GDM1 (cell line): Measurements from ENCODE around the gene SEC11C.

Experiments used
- DNase-seq: peaks from one replicate; lab custom pipeline; 2025; lab: John Stamatoyannopoulos, UW

The SEC11C gene

DNA sequence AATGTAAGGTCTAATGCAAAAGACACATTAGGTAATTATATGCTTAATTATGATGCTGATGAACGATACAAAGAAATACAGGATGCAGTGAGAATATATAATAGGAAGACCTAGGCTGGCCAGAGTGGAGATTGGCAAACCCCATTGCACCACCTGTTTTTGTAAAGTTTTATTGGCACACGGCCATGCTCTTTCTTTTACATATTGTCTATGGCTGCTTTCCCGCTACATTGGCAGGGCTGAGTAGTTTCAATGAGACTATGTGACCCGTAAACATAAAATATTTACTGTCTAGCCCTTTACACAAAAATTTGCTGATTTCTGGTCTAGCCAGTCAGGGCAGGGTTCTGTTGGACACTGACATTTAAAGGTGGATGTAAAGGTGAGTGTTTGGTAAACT, 5.4 kb downstream of the SEC11C start:
- no peak for DNase-seq

DNA sequence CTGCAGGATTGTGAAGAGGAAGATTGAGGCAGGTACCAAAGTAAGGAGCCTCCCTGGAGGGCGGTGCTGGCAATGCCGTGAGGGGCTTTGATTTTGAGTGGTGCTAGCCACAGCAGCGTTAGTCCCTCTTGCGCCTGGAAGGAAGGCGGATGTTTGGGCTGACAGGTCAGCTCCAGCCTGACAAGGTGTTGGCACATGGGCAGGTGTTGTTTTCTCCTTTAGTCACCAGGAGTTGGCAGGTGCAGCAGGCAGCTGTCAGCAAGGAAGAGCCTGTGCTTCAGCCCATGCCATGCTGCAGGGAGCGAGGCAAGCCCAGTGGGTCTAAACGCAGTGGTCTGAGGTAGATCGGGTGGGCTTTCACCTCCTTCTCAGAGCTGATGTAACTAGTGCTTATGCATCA, 8.5 kb downstream of the SEC11C start:
- no peak for DNase-seq

DNA sequence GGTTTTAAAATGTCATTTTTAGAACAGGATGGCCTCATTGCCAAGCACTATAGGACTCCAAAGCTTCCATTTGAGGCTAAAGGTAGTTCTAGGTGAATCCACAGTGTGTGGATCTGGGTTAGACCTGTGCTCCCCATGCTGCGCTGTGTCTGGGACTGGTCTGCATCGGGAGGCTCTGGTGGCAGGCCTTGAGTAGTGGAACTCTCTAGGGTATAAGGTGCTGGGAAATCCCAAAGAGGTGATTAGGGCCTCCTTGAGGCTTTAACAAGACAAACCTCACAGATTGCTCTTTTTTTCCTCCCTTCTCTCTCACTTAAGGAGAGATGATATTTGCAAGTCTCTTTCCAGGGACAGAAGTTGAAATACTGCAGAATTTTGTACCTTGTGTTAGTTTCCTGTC, 9.3 kb downstream of the SEC11C start:
- DNase-seq = no peak

DNA sequence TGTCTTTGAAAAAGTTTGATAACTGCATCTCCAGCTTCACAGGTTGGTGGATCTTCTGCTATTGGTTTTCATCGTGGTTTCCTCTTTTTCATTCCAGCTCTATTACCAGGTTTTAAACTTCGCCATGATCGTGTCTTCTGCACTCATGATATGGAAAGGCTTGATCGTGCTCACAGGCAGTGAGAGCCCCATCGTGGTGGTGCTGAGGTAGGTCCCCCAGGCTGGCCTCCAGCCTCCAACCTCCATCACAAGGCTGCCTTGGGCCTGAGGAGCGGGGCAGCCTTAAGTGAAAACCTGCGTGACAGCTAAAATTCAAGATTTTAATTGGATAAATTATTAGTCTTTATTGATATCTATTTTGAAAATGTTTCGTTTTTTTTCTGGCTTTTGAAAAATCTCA, 9.7 kb downstream of the SEC11C start:
- no peak for DNase-seq

DNA sequence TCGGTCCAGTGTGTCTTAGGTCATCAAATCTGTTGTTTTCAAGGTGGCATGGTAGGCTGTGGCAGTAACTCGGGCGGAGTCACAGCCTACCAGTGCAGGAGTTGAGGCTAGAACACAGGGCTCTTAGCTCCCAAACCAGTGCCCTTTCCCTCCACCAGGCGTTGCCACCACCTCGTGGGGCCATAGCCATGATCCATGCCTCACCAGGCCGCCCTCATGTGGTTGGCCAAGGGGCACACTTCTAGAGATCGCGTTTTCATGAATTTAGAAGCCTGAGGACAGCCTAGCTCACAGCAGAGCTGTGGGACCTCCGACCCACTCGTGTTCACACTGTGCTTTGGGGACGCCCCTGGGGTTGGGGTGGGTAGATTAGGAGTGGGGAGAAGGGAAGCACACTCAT, 10.6 kb downstream of the SEC11C start:
- DNase-seq = no peak

DNA sequence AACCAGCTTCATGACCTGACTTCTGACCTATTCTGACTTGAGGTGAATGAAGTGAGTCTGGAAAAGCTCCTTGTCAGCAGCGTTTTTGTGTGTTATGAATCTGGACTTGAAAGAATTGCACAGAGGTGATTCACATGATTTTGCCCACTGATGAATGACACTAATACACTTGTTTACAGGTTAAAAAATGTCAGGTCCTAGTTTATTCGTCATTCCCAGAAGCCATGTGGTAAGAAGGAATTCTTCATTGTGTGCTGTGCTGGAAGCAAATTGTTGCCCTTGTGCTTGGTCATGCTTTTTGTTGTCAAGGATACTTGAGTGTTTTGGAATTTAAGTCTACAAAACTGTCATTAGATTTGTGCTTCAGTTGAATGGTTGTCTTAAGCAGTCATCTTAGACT, 15.5 kb downstream of the SEC11C start:
- no peak for DNase-seq

DNA sequence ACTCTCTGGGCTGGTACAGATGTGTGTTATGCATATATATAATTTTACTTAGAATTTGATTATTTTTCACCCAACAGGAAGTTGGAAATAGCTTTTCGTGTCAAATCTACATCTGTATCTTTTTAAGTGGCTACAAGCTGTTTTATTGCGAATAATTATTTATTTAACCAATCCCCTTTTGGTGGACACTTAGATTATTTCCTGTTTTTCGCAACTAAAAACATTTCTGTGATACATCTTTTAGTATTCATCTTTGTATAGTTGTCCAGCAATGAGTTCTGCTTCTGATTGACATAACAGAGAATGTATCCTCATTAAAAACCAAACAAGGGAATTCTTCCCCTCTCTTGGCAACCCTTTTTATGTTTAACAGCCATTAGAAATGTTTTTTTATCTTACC, 16.6 kb downstream of the SEC11C start:
- DNase-seq = no peak

DNA sequence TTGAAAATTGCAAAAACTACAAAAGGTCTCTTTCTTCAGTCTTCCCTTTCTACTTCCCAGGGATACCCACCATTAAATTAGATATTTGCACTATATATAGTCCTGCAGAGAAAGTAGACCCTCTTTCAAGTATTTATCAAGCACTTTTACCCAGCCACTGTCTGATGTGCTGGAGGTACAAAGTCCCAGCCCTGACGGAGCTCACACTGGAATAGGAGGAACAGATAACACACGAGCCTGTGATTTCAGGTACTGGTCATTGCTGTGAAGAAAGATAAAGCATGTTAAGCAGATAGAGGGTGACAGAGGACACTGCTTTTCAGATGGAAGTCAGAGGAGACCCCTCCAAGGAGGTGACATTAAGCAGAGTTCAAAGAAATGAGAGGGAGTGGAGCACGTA, 19.6 kb downstream of the SEC11C start:
- no peak for DNase-seq

DNA sequence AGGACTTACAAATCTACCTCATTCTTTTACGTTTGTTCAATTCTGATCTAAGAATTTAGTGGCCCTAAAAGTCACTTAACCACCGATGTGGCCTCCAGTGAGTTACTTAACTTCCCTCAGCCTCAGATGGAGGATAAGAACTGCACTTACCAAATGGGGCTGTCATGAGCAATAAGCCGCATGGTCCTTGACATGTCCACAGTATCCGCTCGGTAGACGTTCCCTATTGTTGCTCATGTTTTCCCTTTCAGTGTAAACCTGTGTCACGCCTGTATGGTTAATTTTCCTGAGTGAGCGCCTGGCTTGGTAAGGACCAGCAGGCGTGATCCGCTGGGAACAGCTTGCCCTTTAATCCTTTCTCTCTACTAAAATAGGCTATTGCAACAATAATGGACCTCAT, 20.3 kb downstream of the SEC11C start:
- DNase-seq = no peak

DNA sequence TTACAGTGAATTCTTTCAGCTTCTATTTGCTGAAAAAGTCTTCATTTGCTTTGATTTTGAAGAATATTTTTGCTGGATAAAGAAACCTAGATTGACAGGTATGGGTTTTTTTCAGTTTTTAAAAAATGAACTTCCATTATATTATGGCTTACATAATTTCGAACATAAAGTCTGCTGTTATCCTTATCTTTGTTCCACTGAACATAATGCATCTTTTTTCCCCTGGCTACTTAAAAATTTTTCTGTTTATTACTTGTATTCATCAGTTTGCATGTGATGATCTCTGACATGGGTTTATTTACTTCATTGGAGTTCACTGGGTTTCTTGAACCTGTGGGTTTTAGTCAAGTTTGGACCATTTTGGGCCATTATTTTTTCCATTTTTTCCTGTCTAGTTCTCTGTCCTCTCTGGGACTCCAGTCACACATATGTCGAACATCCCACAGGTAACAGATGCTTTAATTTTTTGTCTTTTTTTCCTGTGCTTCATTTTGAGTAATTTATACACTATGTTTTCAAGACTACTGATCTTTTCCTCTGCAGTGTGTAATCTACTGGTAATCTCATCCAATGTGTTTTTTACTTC, 33.1 kb downstream of the SEC11C start:
- DNase-seq = no peak

DNA sequence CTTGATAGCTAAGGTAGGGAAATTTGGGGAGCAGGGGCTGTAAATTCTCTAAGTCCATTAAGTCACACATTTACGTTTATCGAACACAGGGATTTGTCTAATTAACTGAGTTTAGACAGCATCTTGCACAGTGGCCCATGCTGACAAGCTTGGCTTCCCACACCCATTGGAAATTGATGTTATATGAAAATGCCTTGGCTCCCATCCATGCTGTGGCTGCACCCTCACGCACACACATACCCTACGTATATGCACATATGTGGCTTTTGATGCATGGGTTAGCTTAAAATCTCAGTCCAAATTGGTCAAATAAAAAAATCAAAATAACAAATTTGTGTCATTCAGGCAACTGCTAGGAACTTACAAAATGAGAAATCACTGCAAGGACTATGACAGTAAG, 37.8 kb downstream of the SEC11C start:
- DNase-seq = no peak

DNA sequence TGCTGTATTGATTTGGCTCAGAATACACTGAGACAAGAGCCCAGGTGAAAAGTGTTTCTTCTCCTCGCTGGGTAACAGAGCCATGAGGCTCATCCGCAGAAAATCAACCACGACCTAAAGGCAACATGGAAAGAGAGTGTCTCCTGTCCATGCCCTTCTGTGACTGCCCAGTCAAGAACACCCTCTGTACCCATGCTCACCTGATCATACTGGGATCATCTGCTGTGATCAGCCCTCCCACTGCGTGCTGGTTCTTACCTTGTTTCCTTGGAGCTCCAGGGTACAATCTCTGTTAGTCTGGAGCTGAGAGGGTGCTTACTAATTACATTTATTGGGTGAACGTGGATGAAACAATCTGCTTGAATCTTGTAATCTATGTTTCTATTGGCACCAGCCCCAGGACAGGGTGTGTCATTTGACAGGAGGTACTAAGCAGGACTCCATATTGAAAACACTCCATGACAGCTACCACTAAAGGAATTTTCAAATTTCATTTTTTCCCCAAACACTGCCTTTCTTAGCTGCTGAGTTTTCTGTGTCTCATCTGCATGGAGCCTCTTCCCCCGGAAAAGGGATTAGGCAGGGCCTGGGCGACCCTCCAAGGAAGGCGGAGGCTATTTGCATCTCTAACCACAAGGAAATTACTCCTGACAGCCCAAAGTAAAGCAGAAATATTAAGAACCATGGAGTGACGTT, 40.6 kb downstream of the SEC11C start:
- DNase-seq = no peak

DNA sequence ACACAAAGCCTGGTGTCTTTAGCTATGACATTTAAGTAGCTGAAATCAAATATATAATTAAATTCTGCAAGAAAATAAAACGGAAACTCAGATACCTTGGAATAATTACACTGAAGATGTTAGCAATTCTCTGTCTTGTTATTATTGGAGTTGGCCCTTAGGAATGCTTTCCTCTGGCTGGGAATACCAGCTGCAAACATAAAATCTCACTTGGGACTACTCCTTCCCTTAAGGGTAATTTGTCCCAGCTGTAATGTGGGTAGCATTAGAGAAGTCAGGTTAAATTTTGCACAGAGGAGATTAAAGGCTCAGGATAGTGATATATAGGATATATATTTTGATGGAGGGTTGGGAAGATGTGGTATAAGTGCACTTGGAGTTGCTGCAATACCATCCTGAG, 43.0 kb downstream of the SEC11C start:
- DNase-seq = no peak

DNA sequence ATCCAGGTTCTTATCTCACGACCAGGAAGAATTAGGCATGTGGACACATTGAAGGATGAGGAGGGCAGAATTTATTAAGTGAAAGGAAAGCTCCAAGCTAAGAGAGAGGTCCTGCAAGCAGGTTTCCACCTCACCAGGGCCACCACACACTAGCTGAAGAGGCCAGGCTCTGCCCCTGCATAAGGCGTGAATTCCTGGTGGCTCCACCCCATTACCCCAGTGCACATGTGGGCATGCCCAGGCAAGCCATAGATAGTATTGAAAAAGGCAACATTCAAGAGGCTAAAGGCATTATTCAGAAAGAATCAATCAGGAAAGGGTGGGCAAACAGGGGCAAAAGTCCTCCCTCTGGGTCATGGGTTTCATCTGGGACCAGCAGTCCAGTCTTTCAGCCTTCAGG, 49.3 kb downstream of the SEC11C start:
- no peak for DNase-seq

DNA sequence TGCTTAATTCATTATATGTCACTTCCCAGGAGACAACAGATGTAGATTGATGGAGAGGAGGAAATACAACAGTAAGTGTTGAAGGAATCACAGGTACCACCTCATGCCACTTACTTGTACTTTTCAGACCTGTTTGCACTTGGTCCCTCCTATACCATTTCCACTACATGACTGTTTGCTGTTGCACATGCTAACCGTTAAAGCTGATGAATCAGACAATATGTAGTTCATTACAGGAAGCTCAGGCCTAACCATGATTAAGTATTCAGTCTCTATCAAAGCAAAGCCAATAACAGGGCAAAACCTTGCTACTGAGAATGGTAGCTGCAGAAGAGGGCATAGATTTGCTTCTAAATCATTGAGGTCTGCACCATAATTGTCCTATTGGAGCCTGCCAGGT, 50.1 kb downstream of the SEC11C start:
- DNase-seq = no peak

DNA sequence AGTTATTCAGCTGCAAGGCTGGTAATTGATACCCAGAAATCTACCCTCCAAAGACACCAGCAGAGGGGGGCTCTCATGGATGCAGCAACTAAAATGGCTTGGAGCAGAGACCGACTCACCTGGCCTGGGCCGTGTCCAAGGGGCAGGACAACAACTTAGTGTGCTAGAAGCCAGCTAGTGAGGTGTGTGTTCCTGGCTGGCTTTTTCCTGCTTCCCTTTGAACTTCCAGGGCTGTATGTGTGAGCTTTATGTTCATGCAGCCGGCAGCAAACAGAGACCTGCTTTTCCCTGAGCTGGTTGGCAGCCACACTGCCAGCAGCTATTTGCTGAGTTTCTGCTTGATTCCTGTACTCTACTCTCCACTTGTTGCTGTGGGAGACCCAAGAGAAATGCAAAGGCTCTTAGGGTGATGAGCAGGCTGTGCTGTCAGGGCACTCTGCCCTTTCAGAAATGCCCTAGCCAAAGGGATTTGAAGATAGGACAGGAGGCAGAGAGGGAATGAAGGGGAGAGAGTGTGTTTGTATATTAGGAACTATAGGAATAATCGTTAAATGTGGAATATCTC, 56.6 kb downstream of the SEC11C start:
- DNase-seq = no peak

DNA sequence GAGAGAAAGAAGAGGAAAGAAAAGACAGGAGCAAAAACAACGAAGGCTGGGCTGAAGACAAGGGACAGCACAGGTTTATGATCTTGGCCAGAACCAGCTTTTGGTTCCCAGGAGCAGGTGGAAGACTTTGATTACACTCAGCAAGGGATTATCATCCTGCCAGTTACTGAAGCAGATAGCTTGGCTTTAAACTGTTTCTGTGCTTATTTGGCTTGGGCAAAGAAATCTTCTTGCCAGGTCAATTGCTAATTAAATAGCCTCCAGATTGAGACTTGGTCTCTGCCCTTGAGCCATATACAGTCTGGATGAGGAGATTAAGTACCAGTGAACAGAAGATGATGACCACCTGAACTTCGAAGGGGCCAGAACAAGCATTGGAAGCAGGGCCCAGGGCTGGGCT, 58.0 kb downstream of the SEC11C start:
- no peak for DNase-seq

DNA sequence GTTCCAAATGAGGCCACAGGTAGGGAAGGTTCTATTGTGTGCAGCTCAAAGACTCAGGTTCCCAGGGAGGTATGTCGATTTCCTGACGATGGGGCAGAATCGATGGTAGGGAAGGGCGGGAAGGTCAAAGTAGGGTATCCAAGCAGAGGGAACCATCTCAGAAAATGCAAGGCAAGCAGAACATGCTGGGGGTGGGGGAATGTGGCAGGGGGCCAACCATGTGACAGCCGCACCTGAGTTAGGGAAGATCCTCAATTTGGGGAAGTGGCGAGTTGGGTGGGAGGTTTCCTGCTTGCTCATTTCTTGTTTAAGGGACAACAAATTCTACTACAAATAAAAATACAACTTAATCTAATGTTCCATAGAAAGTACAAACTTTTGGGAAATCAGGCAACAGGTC, 58.5 kb downstream of the SEC11C start:
- no peak for DNase-seq

DNA sequence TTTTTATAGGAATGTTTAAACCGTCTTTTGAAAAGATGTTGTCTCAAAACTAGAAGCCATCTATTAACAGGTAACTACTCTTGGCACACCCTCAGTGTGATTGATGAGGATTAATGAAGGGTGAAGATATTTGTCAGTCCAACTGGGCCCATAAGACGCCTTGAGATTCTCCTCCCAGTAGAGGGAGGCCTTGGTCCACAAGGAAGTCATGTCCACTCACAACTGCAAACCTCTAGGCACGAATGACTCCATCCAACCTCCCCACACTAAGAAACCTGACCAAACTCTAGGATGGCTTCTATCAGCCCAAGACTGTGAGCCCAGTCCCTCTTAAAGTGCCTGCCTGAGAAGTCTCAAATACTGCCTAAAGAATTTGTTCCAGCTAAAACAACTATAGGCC, 61.1 kb downstream of the SEC11C start:
- no peak for DNase-seq

DNA sequence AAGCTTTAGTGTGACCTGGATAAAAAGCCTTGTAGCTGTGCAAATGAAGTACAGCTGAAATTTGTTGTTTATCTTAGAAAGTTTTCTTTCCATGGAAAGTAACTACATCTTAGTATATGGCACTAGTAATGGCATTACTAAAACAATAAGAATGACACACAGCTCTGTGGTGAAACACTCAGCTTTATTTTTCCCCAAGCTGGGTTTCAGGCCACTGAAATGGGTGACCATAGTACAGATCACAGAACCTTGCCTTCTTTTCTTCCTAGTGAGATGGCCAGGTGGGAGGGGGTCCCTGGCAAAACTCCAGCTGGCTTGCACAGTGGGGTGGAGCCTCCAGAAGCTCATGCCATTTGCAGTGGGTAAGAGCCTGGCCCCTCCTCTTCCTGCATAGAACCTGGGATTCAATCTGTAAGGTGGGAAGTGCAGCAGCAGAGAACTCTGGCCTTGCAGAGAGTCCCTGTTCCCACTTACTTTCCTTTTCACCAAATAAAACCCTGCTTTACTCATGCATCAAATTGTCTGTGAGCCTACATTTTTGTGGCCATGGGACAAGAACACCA, 62.7 kb downstream of the SEC11C start:
- DNase-seq = no peak

DNA sequence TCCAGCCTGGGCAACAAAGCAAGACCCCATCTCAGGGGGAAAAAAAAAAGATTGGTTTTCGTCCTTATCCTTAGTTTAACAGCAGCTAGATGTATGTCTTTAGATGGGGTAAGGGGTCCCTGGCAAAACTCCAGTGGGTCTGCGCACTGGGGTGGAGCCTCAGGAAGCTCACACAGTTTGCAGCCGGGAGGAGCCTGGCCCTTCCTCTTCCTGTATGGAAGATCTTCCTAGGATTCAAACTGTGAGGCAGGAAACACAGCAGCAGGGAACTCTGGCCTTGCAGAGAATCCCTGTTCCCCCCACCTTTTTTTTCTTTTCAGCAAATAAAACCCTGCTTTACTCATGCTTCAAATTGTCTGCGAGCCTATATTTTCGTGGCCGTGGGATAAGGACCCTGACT, 67.8 kb downstream of the SEC11C start:
- DNase-seq = no peak
